ENCODE measurements around the gene FABP1.

FABP1 gene

DNA sequence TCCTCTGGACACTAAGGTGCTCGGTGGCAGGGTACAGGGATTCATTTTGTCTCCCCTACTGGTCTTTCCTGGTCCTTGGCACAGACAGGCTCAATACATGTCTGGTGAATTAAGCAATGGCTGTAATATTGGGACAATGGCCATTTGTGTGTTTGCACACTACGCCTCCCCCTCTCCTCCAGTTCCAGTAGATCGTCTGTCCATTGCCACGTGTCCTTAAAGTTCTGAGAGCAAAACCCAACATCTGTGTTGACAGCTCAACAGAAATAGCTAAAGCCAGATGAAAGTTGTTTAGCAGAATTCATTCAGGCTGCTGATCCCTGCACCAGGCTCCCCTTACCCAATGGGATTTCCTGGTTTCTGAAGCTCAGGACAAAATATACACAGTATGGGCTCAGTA, 9.0 kb upstream of the FABP1 start:
- DNase-seq (ENCODE audit: low spot score): no peak

DNA sequence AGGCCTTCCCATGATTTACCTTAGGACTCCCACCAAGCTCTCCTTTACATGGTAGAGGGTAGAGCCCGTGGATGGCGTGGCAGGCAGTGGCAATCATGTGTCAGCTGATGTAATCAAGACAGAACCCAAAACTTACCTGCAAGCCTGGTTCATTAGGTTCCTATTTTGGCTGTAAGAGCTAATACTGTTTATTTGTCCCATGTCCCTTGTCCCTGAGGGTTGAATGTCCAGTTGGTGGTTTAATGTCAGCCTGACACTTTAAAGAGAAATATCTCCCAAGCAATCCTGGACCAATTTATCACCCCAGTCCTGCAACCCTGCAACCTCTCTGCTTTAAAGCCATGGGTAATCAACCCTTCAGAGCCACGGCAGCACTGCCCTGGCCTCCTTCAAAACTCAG, 6.0 kb upstream of the FABP1 start:
- DNase-seq (ENCODE audit: low spot score): no peak

DNA sequence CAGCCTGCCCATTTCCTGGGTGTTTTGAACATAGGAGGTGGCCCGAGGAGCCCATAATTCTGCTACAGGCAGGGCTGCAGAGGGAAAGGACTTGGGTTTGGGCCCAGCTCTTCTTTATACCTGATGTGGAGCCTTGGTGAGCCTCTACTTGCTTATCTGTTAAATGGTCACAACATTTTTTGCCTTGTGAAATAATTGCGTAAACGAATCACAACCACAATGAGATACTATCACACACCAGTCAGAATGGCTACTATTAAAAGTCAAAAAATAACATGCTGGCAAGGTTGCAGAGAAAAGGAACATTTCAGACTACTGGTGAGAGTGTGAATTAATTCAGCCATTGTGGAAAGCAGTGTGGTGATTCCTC, 4.1 kb upstream of the FABP1 start:
- DNase-seq (ENCODE audit: low spot score): no peak

DNA sequence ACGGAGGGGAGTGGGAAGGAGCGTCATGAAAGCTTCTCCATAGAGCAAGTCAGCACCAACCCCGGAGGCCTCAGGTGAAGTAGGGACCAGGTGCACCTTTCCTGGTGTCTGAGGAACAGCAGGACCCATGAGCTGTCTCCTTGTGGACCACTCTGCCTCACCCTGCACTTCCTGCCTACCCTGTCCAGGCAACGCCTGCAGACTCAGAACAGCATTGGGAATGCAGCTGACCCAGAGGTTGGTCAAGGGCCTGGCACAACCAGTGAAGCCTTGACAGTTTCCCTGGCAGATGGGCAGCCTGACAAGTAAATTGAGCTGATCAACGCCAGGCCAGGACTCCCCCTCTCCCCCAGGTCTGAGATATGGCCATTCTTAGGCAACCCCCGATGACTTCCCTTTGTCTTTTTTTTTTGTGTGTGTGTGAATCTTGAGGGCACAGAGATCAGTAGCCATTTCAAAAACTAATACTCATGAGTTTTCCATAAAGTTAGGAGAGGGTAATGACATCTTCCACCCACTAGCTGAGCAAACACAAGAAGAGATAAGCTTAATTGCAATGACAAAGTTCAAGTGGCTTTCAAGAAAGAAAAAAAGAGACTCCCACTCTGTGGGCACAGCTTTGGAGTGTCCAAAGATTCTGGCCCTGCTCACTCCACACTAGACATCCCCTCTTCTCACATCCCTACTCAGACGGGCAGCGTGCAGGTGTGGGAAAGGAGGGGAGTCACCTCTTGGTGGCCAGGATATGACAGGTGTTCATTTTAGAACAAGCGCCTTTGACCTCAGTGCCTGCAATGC, 3.5 kb upstream of the FABP1 start:
- DNase-seq (ENCODE audit: low spot score): no peak

DNA sequence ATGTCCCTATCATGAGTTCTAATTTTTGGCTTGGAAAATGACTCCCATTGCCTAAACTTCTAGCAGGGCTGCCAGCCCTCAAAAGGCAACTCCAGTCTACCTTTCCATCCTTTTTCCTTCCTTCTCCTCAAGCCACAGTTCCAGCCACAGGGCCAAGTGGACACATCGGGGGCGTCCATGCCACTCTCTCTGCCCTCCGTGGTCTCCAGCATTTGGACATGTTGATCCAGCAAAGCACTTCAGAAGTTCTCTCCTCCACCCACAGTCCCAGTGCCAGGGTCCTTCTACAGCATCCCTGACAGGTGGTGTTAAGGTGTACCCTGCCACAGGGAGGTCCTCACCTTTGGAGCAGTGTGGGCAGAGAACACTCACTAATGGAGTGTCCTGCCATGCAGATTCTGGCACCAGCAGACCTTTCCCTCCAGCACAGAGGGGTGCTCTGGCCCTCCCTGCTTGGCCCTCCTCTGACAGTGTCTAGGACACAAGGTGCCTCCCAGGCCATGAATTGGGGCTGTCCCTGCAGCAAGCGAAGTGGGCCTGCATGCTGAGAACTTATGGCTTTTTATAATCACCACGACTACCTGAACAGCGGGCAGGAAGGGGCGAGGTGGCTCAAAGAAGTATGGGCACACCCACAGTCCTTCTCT, 1.6 kb upstream of the FABP1 start:
- no peak for DNase-seq (ENCODE audit: low spot score)

DNA sequence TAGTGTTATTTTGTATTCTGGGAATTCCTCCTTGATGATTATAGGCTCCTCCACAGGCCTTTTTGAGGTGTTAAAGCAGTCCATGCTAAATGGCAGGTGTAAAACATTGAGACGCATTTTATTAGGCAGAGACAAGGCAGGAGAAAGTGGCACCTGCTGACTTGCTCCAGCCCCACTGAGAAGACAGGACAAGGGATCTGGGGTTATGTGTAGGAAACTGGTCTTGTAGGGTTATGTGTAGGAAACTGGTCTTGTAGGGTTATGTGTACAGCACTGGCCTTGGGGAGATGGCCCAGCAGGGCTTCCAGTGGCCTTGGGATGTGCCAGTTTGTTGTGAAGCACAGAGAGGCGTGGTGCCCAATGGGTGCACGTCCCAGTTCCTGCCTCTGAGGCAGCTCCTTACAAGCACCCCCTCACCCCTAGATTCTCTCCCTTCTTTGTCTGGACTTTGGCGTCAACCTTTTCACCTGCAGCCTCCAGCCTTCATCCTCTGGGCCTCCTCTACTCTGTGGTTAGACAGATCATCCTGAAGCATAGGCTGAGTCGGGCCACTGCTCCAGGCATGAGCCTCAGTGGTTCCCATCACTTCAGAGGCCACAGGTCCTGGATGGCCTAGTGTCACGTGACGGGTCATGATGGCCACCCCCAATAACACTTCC, 921 bp upstream of the FABP1 start:
- DNase-seq (ENCODE audit: low spot score): no peak

DNA sequence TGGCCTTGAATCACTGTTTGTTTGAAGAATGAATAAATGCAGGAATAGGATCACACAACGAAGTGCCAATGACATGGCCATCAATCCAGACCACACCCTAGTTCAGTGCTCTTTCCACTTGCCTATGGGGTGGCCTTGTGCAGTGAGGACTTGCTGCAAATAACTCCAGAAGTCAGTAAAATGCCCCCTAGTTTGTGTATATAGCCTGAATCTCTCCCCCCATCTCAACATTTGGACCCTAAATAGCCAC, 299 bp downstream of the FABP1 start:
- no peak for DNase-seq (ENCODE audit: low spot score)

DNA sequence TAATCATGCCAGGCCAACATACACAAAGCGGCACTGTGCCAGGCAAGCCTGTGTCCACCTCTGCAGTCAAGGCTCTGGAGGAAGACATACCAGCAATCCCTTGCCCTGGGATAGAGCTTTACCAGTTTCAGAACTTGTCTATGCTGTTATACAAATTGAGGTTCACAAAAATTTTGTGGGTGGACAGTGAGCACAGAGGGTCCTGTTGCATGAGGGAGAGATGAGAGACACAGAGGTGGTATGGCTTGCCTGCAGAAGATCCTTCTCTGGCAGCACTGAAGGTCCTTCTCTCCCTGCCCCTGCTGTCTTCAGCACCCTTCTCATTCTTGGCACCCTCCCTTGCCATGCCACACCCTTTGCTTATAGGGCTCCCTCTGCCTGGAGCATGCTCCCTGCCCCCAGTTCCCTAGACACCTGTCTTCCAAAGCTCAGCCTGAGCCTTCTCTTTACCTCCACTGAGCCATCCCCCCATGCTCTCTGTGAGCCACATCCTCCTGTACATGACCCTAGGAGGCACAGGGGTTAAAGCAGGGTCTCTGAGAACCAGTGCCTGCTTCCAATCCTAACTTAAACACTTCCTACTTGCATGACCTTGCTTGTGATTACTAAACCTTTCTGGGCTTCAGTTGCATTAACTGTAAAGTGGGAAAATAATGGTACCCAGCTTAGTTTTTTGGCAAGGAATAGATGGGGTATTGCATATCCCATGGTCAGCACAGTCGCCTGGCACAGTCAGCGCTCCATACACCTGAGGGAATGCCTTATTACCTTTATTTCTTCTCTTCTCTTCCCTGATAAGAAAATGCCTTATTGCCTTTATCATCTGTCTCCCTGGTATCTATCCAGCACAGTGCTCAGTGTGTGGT, 857 bp downstream of the FABP1 start:
- no peak for DNase-seq (ENCODE audit: low spot score)

DNA sequence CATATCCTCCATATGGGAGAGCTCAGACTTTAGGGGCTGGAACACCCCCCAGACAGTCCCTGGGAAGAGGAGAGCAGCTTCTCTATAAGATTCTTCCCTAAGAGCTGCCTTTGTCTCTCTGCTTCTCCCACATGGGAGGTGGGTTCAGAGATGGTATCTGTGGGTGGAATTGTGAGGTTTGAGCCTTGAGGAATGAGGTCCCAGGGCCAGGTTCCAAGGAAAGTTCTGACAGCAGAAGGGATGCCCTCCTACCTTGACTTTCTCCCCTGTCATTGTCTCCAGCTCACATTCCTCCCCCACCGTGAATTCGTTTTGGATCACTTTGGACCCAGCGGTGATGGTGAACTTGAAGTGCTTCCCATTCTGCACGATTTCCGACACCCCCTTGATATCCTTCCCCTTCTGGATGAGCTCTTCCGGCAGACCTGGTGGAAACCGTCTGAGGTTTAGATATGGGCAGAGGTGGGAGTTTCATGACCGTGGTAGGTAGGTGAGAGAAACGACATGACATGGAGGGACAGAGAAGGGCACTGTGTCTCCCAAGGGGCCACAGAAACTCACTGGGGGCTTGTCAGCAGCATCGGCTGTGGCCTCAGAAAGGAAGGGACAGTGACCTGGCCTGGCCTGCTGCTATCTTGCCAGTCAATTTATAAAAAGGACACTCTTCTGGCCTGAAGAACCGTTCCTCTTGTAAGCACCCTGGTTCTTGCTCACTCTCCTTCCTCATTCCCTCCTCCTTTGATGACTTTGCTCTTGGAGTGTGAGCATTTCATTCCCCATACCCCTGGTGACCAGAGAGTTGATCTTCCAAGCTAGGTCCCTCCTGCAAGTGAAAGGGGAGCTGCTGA, 1.7 kb downstream of the FABP1 start:
- DNase-seq (ENCODE audit: low spot score): no peak

DNA sequence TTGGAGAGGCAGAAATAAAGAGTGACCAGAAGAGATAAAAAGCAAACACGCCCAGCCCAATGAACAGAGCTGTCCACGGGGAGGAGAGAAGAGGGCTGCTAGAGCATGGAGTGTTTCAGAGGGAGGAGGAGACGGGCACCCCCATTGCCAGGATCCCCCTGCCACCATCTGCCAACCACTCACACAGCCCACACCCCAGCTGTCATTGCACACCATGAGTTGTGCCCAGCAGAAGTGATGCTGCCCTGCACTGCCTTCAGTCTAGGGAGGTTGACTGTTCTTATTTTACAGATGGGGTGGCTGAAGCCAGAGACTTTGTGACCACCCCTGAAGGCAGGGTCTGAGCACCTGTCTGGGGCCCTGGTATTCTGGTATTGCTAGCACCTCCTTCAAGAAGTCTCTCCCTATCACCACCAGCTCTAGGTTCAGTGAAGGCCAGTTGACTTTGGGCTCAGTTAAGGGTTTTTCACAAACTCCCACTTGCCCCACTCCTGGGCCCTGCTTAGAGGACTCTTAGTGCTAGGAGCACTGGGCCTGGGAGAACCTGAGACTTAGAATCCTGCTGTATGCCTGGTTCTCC, 2.4 kb downstream of the FABP1 start:
- DNase-seq (ENCODE audit: low spot score): no peak

DNA sequence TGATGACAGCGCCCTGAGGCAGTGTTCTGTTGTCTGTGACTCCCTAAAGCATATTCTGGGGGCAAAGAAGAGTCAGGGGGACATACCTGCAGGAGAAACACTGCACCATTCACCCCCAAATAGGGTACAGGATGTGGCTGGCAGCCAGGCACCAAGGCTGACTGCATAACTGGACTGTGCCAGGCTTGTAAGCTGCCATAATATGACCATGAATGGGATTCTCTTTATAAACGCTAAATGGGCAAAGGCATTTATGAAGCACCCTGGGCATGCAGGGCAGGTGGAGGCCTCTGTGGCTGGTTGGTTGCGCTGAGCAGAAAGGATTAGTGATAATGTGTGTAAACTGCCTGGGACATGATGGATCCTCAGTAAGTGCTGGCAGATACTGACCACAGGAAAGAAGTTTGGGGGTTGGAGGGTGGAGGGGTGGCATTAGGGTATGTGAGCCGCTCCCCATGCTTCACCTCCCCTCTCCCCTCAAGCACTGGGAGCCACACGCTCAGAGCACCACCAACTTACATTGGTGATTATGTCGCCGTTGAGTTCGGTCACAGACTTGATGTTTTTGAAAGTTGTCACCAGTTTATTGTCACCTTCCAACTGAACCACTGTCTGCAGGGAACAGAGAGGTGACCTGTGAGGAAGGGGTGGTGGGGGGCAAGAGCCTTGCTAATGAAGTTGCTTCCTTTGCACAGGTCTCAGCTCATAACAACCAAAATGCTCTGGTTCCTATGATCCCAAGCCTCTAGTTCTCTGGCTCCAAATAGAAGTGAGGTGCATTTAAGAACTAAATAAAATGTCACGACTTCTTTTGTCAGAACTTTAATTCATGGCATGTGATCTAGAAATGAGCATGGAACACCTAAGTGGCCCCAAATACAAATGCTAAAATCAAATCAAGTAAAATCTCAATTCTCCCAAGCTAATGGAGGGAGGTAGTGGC, 3.6 kb downstream of the FABP1 start:
- DNase-seq (ENCODE audit: low spot score): no peak

DNA sequence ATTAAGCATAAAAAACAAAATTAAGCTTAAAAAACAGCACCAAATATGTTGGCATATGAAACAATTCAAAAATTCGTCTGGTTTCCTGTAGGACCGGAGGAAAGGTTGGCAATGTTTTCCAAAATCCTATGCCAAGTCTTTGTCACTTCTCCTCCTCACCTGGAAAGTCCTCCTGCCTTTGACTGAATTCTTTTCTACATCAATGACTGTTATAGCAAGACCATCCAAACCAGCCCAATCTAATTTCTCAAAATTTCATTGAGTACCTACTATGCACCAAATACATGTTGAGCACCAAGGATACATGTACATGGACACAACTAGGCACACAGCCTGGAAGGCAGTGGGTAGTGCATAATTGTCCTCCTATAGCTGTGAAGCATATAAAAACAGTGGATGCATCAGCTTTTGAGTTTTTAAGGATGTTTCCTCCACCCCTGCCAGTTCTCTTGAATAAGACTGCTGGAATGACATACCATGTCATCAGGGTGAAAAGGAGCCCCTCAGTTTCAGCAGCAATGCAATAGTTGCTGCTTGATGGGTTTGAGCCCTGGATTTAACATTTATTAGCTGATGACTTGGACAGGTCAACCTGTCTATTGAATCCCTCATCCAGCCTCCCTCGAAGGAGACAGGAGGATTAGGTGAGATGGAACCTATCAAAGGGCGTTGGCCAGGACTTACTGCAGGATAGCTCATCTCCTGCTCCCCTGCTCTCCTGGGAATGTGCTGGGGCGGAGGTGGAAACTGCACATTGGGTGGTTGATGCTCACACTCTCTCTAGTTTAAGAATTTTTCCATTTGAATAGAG, 4.5 kb downstream of the FABP1 start:
- no peak for DNase-seq (ENCODE audit: low spot score)

DNA sequence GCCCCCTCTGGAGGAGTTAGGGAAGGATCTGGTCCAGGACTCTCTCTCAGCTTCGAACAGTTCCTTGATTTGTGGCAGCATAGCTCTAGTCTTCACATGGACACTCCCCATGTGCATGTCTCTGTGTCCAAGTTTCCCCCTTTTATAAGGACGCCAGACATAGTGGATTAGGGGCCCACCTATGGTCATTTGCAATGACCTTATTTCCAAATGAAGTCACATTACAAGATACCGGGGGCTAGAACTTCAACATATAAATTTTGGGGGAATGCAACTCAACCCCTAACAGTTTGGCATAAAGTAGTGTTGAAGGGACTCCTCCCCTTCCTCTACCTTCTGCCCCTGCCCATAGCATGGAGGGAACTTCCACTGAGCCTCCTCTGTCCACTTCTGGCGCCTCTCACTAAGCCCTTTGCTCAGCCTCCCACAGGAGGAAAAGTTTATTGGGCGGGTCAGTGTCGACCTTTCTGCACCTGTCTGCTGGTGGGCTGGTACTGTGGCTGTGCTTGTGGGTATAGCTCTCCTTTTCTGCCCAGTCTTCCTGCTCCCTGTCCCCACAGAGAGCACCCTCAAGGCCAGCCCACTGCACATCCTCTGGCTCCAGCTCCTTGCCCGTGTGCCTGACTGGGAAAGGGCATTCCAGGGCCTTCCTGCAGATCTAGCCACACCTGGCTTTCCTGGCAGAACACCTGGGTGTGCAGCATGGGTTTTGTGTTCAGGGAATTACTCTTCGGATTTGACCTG, 5.5 kb downstream of the FABP1 start:
- no peak for DNase-seq (ENCODE audit: low spot score)

DNA sequence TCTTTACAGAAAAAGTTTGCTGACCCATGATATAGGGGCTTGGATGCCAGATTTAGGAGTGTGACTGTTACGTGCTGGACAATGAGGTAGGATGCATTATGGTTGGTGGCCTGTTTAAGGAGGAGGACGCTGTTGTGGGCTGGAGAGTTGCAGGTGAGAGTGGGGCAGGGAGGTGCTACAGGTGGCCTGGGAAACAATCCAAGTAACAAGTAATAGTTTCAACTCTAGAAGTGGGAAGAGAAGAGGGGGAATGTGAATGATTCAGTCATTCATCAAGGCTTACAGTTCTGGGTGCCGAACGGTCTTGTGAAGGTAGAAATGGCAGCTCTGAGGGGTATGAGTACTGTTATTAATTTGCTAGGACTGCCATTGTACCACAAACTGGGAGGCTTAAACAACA, 6.2 kb downstream of the FABP1 start:
- DNase-seq (ENCODE audit: low spot score): no peak

DNA sequence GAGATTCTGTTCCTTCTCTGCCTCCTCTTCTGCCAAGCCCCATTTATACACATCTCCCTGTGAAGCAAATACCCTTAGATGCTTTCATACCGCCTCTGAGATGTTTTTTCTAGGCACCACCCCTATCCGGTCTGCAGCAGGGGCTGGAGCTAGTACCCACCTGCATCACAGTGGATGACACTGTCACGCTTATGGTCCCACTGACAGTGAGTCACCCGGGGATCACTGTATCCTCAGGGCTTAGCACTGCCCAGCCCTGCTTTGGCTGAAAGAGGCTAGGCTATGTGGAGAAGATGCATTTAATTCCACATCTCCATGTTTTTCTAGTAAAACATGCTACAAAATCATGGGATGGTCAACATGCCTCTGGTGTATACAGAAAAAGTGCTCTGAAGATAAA, 9.9 kb downstream of the FABP1 start:
- DNase-seq (ENCODE audit: low spot score): no peak

DNA sequence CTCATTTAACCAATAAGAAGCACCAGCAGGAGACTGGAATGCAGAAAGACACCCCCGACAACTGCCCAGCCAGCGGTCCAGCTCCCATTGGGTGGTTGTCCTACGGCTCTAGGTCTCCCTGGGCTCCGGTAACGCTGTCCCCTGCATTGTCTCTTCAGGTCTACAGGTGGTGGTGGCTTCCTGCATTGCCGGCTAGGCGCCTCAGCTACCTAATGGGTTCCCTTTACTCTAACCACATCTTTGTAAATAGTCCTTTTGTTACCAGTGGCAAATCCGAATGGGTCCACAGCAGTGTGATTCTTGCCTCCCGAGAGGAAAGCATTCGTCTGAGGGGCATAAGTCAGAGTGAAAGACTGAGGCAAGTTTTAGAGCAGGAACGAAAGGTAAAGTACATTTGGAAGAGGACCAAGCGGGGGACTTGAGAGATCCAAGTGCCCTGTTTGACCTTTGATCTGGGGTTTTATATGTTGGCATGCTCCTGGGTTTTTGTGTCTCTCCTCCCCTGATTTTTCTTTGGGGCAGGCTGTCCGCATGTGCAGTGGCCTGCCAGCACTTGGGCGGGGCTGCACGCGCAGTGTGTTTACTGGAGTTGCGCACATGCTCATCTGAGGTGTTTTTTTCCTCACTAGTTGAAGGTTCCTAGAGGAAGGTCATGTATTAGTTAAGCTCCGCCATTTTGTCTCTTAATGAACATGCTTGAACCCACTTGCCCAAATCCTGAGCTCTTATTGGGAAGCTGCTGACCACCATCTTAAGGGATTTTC, 11.0 kb downstream of the FABP1 start:
- no peak for DNase-seq (ENCODE audit: low spot score)

DNA sequence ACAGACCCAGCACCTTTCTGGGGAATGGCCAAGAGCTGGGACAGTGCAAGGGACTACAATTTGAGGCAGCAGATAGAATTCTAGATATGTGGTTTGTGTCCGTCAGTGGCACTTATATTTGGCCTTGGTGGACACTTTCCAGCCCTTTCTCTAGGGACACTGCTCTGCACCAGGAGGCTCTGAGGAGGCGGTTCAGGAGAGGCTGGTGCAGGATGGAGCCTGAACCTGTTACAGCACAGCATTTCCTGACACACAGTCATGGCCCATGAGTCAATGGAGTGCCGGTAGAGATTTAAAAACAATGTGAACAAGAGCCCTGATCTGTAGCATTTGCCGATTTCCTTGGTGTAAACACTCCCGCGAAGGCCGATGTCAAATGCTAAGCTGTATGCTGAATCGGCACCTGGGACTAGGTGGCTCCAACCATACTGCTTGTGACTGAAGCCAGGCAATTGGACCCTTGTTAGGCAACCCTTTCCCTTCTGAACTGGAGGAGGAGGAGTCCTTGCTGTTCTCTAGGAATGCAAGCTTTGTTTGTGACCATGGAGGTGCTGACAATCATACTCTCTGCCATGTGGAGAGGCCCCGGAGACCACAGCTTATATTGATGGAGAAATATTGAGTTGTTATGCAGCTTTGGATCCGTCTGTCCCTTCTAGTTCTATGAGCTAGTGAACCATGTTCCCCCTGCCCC, 11.9 kb downstream of the FABP1 start:
- no peak for DNase-seq (ENCODE audit: low spot score)
